GM21526 (cell line): Measurements from ENCODE around the gene EIF3L.
A peak's percentile ranks its signal among the peaks of the same experiment; 100 is the strongest.
"Not testable (repeated sequence)": the region's sequence is repeated elsewhere in the genome, so short reads cannot be mapped to it uniquely, and the experiment has no call there.

Experiments
- ATAC-seq: cut with Tn5 transposase; IDR thresholded peaks from one replicate; pipeline ENCODE4 v1.9.1; 2021; ENCODE audit warnings: moderate library complexity; ENCODE audit not compliant: unreplicated experiment, low FRiP score

Gene EIF3L

GRCh38 chr22:37849089-37849751 lies at the start of gene EIF3L:
EIF3L (plus strand) TSS chr22:37849419; CDS start chr22:37849450, 31 bp downstream.
- ATAC-seq = peak; percentile 54

- ATAC-seq = not testable (repeated sequence)
Measured at GRCh38 chr22:37799979-37800378, 49.2 kb upstream of the EIF3L start.

GRCh38 chr22:37801946-37802309 lies 47.3 kb upstream of the EIF3L start:
- ATAC-seq = no peak

GRCh38 chr22:37802310-37803194 lies 46.7 kb upstream of the EIF3L start:
- ATAC-seq = no peak

GRCh38 chr22:37803195-37803638 lies 46.0 kb upstream of the EIF3L start:
- ATAC-seq = no peak

- no peak for ATAC-seq
Measured at GRCh38 chr22:37803639-37804351, 45.4 kb upstream of the EIF3L start.

- ATAC-seq = no peak
Measured at GRCh38 chr22:37804352-37804880, 44.8 kb upstream of the EIF3L start.

- ATAC-seq = no peak
Measured at GRCh38 chr22:37804881-37805809, 44.1 kb upstream of the EIF3L start.

- no peak for ATAC-seq
Measured at GRCh38 chr22:37805810-37806277, 43.4 kb upstream of the EIF3L start.

GRCh38 chr22:37806409-37807333 lies 42.5 kb upstream of the EIF3L start:
- ATAC-seq = no peak

GRCh38 chr22:37807410-37808293 lies 41.6 kb upstream of the EIF3L start, which contains the start of gene GCAT:
GCAT (plus strand) TSS chr22:37807934; CDS start chr22:37807968, 34 bp downstream.
- ATAC-seq = peak; percentile 88

- no peak for ATAC-seq
Measured at GRCh38 chr22:37808294-37808657, 40.9 kb upstream of the EIF3L start.

- no peak for ATAC-seq
Measured at GRCh38 chr22:37809672-37810333, 39.4 kb upstream of the EIF3L start.

GRCh38 chr22:37811867-37812266 lies 37.4 kb upstream of the EIF3L start:
- no peak for ATAC-seq

- no peak for ATAC-seq
Measured at GRCh38 chr22:37812869-37813678, 36.1 kb upstream of the EIF3L start.

- no peak for ATAC-seq
Measured at GRCh38 chr22:37815593-37815992, 33.6 kb upstream of the EIF3L start.
